ENCODE measurements around the gene PEBP1. TPM values are rescaled to one million over a fixed set of nuclear protein-coding genes. Genes with fewer than 3 reads are reported as not detected.

Gene PEBP1
- total RNA-seq, 1 donor from 2014 or later, result 109 TPM

Other genes starting within 250 kb of the PEBP1 start
- 0.10 TPM for gene KSR2, start 167.1 kb upstream of the PEBP1 start, total RNA-seq
- 16.5 TPM for gene RFC5, start 119.4 kb upstream of the PEBP1 start, total RNA-seq
- gene WSB2, start 74.9 kb upstream of the PEBP1 start, total RNA-seq, result 55.6 TPM
- gene VSIG10, start 32.1 kb upstream of the PEBP1 start, total RNA-seq, result 16.5 TPM
- gene TAOK3, start 236.8 kb downstream of the PEBP1 start, total RNA-seq, result 24.1 TPM
- 40.9 TPM for gene SUDS3, start 240.4 kb downstream of the PEBP1 start, total RNA-seq

All from skin of body (tissue), 1 donor.